ENCODE measurements around the gene TDRD7. TPM values are rescaled to one million over a fixed set of nuclear protein-coding genes. Genes with fewer than 3 reads are reported as not detected.

TDRD7 gene
- total RNA-seq, 1 experiment from 2014 or later: 2.8 TPM

DNA sequence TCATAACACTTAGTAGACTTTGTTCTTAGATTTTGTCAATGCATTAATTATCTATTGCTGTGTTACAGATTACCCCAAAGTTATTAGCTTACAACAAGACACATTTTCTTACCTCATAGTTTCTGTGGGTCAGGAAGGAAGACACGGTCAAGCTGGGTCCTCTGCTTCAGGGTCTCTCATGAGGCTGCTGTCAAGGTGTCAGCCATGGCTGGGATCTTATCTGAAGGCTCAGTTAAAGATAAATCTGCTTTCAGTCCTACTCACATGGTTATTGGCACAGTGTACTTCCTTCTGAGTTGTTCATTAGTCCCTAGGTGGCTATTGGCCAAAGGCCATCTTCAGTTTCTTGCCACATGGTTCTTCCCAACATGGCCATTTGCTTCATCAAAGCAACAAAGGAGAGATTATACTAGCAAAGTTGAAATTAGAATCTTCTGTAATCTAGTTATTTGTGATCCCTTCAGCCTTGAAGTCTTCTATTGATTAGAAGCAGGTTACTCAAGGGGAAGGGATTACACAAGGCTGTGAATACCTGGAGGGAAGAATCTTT, 25.2 kb downstream of the TDRD7 start:
- Mint-ChIP-seq H3K27ac (no peak overlapping the region), H3K9me3 (no peaks in the 10 kb centered on the region), H3K4me3 (no peak overlapping the region), H3K27me3 (ENCODE audit: low read depth) (no peaks in the 10 kb centered on the region; the same call in 1 of the 2 replicates), H3K36me3 (no peaks in the 10 kb centered on the region), H3K4me1 (peaks cover 9% of the 10 kb centered on the region)
- ATAC-seq: no peak
- TF ChIP-seq, protein P1, sequence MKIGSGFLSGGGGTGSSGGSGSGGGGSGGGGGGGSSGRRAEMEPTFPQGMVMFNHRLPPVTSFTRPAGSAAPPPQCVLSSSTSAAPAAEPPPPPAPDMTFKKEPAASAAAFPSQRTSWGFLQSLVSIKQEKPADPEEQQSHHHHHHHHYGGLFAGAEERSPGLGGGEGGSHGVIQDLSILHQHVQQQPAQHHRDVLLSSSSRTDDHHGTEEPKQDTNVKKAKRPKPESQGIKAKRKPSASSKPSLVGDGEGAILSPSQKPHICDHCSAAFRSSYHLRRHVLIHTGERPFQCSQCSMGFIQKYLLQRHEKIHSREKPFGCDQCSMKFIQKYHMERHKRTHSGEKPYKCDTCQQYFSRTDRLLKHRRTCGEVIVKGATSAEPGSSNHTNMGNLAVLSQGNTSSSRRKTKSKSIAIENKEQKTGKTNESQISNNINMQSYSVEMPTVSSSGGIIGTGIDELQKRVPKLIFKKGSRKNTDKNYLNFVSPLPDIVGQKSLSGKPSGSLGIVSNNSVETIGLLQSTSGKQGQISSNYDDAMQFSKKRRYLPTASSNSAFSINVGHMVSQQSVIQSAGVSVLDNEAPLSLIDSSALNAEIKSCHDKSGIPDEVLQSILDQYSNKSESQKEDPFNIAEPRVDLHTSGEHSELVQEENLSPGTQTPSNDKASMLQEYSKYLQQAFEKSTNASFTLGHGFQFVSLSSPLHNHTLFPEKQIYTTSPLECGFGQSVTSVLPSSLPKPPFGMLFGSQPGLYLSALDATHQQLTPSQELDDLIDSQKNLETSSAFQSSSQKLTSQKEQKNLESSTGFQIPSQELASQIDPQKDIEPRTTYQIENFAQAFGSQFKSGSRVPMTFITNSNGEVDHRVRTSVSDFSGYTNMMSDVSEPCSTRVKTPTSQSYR (CRISPR knock-in tag; IDR thresholded peaks at IDR 0.05): no peak
- TF ChIP-seq ZNF416 (CRISPR knock-in tag; IDR thresholded peaks at IDR 0.05): no peak
- no peak for TF ChIP-seq ZNF317 (CRISPR knock-in tag; IDR thresholded peaks at IDR 0.05; ENCODE audit: borderline replicate concordance, low read depth)
- TF ChIP-seq MAX (CRISPR knock-in tag; IDR thresholded peaks at IDR 0.05): no peak
- no peak for TF ChIP-seq TCF7 (CRISPR knock-in tag; IDR thresholded peaks at IDR 0.05; ENCODE audit: low read depth)
- POLR2A ChIA-PET: no interaction called here
- no peak for DNase-seq (ENCODE audit: low spot score)
- CTCF ChIA-PET: no interaction called here

DNA sequence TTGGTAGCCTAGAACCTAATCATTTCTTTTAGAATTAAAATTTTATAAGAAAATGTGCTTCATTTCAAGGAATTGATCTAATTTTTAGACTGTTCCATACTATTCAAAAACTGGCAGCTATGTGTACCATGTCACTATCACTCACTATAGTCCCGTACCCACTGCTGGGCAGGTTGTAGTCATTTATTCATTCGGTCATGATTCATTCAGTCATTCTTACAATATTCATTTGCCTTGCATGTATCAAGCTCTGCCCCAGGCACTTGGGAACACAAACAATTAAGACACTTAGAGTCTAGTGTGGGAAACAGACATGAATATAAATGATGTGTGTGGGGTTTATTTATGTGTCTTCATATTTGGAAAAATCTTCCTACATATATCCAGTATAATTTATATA, 26.4 kb downstream of the TDRD7 start:
- TF ChIP-seq USF1 (CRISPR knock-in tag; IDR thresholded peaks at IDR 0.05) (no peak), ZBTB21 (CRISPR knock-in tag; IDR thresholded peaks at IDR 0.05; ENCODE audit: borderline replicate concordance) (no peak), USF2 (CRISPR knock-in tag; IDR thresholded peaks at IDR 0.05) (no peak), SOX15 (CRISPR knock-in tag; IDR thresholded peaks at IDR 0.05) (no peak), ZNF232 (CRISPR knock-in tag; IDR thresholded peaks at IDR 0.05) (no peak), MYBL2 (CRISPR knock-in tag; IDR thresholded peaks at IDR 0.05) (no peak)
- TF ChIP-seq, protein P1 (CRISPR knock-in tag; IDR thresholded peaks at IDR 0.05): no peak
- TF ChIP-seq, protein P2, sequence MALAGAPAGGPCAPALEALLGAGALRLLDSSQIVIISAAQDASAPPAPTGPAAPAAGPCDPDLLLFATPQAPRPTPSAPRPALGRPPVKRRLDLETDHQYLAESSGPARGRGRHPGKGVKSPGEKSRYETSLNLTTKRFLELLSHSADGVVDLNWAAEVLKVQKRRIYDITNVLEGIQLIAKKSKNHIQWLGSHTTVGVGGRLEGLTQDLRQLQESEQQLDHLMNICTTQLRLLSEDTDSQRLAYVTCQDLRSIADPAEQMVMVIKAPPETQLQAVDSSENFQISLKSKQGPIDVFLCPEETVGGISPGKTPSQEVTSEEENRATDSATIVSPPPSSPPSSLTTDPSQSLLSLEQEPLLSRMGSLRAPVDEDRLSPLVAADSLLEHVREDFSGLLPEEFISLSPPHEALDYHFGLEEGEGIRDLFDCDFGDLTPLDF (CRISPR knock-in tag; IDR thresholded peaks at IDR 0.05): no peak
- ATAC-seq (no peak), DNase-seq (ENCODE audit: low spot score) (no peak)
- CTCF ChIA-PET: interaction anchor here (0.6 to 0.7 kb wide), 2 partner anchors 26 to 161 kb away, joined by 3 read pairs; partner anchors contain the start of gene TDRD7
- H3K9me3 Mint-ChIP-seq: no peaks in the 10 kb centered on the region
- H3K4me3 Mint-ChIP-seq: no peak overlapping the region
- no peaks in the 10 kb centered on the region for H3K36me3 Mint-ChIP-seq
- H3K27me3 Mint-ChIP-seq (ENCODE audit: low read depth): no peaks in the 10 kb centered on the region; the same call in 1 of the 2 replicates
- H3K27ac Mint-ChIP-seq: no peak overlapping the region
- peaks cover 9% of the 10 kb centered on the region for H3K4me1 Mint-ChIP-seq
- POLR2A ChIA-PET: no interaction called here

GRCh38 chr9:97438666-97439065, 26.8 kb downstream of the TDRD7 start:
- peaks cover 9% of the 10 kb centered on the region for H3K4me1 Mint-ChIP-seq
- H3K27me3 Mint-ChIP-seq (ENCODE audit: low read depth): no peaks in the 10 kb centered on the region
- H3K36me3 Mint-ChIP-seq: no peaks in the 10 kb centered on the region
- no peak overlapping the region for H3K4me3 Mint-ChIP-seq
- H3K27ac Mint-ChIP-seq: no peak overlapping the region
- POLR2A ChIA-PET: no interaction called here
- no peaks in the 10 kb centered on the region for H3K9me3 Mint-ChIP-seq
- ATAC-seq: no peak
- TF ChIP-seq KAT7 (CRISPR knock-in tag; IDR thresholded peaks at IDR 0.05; ENCODE audit: borderline replicate concordance) (no peak), GTF2I (CRISPR knock-in tag; conservative IDR thresholded peaks at IDR 0.05) (no peak), E2F4 (CRISPR knock-in tag; IDR thresholded peaks at IDR 0.05; ENCODE audit: borderline replicate concordance, low read depth) (no peak), TCF7 (CRISPR knock-in tag; IDR thresholded peaks at IDR 0.05; ENCODE audit: low read depth) (no peak), ATF1 (CRISPR knock-in tag; IDR thresholded peaks at IDR 0.05) (no peak), ZSCAN18 (CRISPR knock-in tag; IDR thresholded peaks at IDR 0.05) (no peak)
- CTCF ChIA-PET: no interaction called here
- no peak for DNase-seq (ENCODE audit: low spot score)

Data from WTC11 (cell line).